ENCODE measurements around the gene TRABD2B. TPM values are rescaled to one million over a fixed set of nuclear protein-coding genes. Genes with fewer than 3 reads are reported as not detected.

The TRABD2B gene
- total and polyA plus RNA-seq, 2 donors, result 2.4 to 6.1 TPM

- Histone ChIP-seq H3K36me3 (ENCODE audit: insufficient read depth) (no peaks in the 10 kb centered on the region), H3K4me3 (ENCODE audit: low read depth, low read length) (no peak overlapping the region), H3K27ac (ENCODE audit: low read depth) (no peak overlapping the region), H3K4me1 (ENCODE audit: insufficient read depth) (peaks cover 2% of the 10 kb centered on the region)
- 86% methylated on average over 4 of the region's 4 CpGs for WGBS
- DNase-seq (ENCODE audit: extremely low spot score), result no peak
Observed at GRCh38 chr1:47713975-47714767, 283.0 kb downstream of the TRABD2B start.

- Histone ChIP-seq H3K4me1 (ENCODE audit: insufficient read depth) (peaks cover 3% of the 10 kb centered on the region), H3K4me3 (ENCODE audit: low read depth, low read length) (no peak overlapping the region), H3K27ac (ENCODE audit: low read depth) (no peak overlapping the region), H3K36me3 (ENCODE audit: insufficient read depth) (no peaks in the 10 kb centered on the region)
- 83% methylated on average over 9 of the region's 9 CpGs for WGBS
- no peak for DNase-seq (ENCODE audit: extremely low spot score)
Observed at GRCh38 chr1:47713333-47713953, 283.7 kb downstream of the TRABD2B start.

GRCh38 chr1:47712596-47713299, 284.4 kb downstream of the TRABD2B start:
- H3K4me1 ChIP-seq (ENCODE audit: insufficient read depth), result peaks cover 3% of the 10 kb centered on the region
- 69% methylated on average over 16 of the region's 16 CpGs for WGBS
- no peak overlapping the region for H3K4me3 ChIP-seq (ENCODE audit: low read depth, low read length)
- no peak overlapping the region for H3K27ac ChIP-seq (ENCODE audit: low read depth)
- H3K36me3 ChIP-seq (ENCODE audit: insufficient read depth), result no peaks in the 10 kb centered on the region
- DNase-seq (ENCODE audit: extremely low spot score), result no peak

GRCh38 chr1:47711848-47712492, 285.2 kb downstream of the TRABD2B start:
- 65% methylated on average over 6 of the region's 6 CpGs for WGBS
- H3K4me3 ChIP-seq (ENCODE audit: low read depth, low read length), result no peak overlapping the region
- no peak for DNase-seq (ENCODE audit: extremely low spot score)
- H3K27ac ChIP-seq (ENCODE audit: low read depth), result no peak overlapping the region
- peaks cover 3% of the 10 kb centered on the region for H3K4me1 ChIP-seq (ENCODE audit: insufficient read depth)
- no peaks in the 10 kb centered on the region for H3K36me3 ChIP-seq (ENCODE audit: insufficient read depth)

- Histone ChIP-seq H3K36me3 (ENCODE audit: insufficient read depth) (no peaks in the 10 kb centered on the region), H3K4me3 (ENCODE audit: low read depth, low read length) (no peak overlapping the region), H3K27ac (ENCODE audit: low read depth) (no peak overlapping the region), H3K4me1 (ENCODE audit: insufficient read depth) (peaks cover 3% of the 10 kb centered on the region)
- DNase-seq (ENCODE audit: extremely low spot score), result no peak
- 47% methylated on average over 15 of the region's 15 CpGs for WGBS
Observed at GRCh38 chr1:47711184-47711847, 285.9 kb downstream of the TRABD2B start.

Other genes with a start within 250 kb of the TRABD2B start
- 0.16 TPM for gene SLC5A9, start 225.3 kb upstream of the TRABD2B start, total RNA-seq
- 0.27 TPM for gene SLC5A9, start 225.3 kb upstream of the TRABD2B start, polyA plus RNA-seq

All from urinary bladder (tissue), 4 donors.